GM21786 (cell line): ENCODE results near the gene ADRA1B.
A peak's percentile ranks its signal among the peaks of the same experiment; 100 is the strongest.
"Not testable (repeated sequence)": the region's sequence is repeated elsewhere in the genome, so short reads cannot be mapped to it uniquely, and the experiment has no call there.

Source experiments
- ATAC-seq: cut with Tn5 transposase; IDR thresholded peaks from one replicate; pipeline ENCODE4 v1.9.1; 2021; ENCODE audit not compliant: unreplicated experiment

ADRA1B gene

GRCh38 chr5:159965031-159965837, 49.0 kb downstream of the ADRA1B start:
- ATAC-seq: no peak

DNA sequence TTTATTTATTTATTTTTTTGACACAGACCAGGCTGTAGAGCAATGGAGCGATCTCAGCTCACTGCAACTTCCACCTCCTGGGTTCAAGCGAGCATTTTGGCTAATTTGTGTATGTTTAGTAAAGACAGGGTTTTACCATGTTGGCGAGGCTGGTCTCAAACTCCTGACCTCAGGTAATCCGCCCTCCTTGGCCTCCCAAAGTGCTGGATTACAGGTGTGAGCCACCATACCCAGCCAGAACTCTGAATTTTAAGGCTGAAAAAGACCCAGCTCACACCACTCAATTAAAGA, 49.5 kb downstream of the ADRA1B start:
- ATAC-seq: not testable (repeated sequence)

- ATAC-seq: no peak
These were observed 53.7 kb downstream of the ADRA1B start for GRCh38 chr5:159969966-159970365.

DNA sequence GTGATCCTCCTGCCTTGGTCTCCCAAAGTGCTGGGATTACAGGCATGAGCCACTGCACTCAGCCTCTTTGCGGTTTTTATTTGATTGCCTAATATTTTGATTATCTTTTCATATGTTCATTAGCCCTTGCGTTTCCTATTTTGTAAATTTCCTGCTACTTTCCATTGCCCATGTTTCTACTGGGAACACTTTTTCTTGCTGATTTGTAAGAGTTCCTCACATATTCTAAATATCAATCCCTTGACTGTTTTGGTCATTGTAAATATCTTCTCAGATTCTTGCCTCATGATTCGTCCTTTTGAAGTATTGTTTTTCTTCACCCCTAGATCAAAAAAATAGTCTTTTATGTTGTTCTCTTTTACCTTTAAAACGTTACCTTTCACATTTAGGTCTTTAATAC, 54.8 kb downstream of the ADRA1B start:
- ATAC-seq: no peak

DNA sequence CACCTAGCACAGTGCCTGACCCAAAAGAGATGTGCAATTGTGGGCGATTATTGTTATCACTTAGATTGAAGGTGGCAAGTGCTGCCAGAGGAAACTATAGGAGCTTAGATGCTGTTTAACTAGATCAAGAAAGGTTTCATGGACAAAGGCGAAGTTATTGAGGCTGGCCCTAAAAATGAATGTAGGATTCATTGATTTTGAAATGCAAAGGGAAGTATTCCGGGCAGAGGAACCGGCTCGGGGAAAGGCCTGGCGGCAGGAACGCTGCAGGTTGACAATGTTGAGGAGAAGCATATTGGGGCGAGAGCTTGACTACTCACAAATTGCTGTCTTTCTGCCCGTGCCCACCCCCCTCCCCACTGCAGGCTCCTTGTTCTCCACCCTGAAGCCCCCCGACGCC, 55.2 kb downstream of the ADRA1B start:
- no peak for ATAC-seq

DNA sequence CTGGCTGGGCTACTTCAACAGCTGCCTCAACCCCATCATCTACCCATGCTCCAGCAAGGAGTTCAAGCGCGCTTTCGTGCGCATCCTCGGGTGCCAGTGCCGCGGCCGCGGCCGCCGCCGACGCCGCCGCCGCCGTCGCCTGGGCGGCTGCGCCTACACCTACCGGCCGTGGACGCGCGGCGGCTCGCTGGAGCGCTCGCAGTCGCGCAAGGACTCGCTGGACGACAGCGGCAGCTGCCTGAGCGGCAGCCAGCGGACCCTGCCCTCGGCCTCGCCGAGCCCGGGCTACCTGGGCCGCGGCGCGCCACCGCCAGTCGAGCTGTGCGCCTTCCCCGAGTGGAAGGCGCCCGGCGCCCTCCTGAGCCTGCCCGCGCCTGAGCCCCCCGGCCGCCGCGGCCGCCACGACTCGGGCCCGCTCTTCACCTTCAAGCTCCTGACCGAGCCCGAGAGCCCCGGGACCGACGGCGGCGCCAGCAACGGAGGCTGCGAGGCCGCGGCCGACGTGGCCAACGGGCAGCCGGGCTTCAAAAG, 55.7 kb downstream of the ADRA1B start:
- ATAC-seq: no peak

DNA sequence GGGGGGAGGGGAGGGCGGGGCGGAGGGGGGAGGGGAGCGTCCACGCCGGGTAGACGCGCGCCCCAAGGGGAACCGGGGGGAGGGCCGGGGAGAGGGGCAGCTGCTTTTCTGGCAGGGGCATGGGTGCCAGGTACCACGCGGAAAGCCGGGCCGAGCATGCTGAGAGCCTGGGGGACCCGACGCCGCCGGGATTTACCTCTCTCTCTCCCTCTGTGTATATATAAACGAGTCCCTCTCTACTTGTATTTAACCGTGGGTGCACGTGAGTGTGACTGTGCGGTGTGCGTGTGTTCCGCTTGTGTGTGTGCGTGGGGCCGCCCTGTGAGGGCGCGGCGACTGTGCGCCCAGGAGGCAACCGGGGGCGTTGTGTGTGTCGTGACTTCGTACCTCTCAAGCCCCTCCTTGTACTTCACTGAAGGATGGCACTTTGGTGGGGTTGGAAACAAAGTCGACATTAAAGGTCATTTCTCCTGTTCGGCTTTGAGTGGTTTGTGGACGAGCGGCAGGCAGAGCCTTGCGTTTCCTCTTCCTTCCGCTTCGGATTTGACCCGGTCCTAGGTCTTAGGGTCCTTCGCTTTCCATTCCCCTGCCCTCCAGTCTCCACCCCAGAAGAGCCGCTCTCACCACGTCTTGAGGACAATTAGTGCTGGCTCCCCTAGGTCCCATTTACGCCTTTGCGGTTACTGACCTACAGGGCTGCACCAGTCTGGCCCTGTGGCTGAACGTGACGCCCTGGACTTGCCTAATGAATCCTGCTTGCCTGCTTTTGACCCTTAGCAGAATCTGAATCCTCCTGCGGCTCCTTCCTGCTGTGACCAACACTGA, 56.5 kb downstream of the ADRA1B start:
- no peak for ATAC-seq

DNA sequence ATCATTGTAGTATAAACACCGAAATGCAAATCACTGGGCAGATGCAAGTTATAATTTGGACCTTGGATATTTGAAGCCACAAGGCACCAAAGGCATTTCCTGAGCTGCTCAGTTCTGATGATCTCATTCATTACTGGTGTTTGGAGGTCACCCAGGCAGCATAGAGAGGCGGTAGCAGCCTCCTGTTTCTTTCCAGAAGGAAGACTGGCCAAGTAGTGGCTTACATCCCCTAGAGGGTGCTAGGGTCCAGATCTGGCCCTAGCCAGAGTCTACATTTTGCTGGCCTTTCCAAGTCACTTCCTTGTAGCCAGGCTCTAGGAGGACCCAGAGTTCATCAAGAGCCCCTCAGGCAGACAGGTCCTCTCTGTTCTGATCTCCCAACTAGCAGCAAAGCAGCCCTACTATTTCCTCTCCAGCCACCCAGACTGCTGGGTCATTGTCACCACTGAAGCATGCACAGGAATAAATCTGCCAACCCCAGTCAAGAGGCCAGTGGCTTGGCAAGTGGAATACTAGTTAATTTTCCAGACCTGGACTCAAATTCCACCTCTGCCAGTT, 59.3 kb downstream of the ADRA1B start:
- ATAC-seq: no peak

- ATAC-seq: no peak
These were observed 60.6 kb downstream of the ADRA1B start for GRCh38 chr5:159976921-159977320.

DNA sequence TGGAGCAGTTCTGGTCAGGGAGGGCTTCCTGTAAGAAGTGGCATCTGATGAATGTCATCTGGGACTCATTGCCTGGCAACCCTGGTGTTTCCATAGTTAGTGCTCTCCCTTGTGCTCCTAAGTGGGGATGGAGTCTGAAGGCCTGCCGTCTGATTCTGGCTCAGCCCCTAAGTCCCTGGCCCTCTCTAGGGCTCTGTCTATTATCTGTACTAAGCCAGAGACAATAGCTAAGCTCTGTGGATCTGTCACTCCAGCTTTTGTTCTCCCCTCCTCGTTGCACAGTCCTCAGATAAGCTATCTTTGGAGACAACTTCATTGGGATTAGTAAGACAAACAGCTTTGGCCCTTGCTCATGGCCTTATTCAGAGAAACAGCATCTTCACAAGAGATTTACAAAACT, 62.1 kb downstream of the ADRA1B start:
- no peak for ATAC-seq

- no peak for ATAC-seq
These were observed 66.3 kb downstream of the ADRA1B start for GRCh38 chr5:159982421-159983173.

DNA sequence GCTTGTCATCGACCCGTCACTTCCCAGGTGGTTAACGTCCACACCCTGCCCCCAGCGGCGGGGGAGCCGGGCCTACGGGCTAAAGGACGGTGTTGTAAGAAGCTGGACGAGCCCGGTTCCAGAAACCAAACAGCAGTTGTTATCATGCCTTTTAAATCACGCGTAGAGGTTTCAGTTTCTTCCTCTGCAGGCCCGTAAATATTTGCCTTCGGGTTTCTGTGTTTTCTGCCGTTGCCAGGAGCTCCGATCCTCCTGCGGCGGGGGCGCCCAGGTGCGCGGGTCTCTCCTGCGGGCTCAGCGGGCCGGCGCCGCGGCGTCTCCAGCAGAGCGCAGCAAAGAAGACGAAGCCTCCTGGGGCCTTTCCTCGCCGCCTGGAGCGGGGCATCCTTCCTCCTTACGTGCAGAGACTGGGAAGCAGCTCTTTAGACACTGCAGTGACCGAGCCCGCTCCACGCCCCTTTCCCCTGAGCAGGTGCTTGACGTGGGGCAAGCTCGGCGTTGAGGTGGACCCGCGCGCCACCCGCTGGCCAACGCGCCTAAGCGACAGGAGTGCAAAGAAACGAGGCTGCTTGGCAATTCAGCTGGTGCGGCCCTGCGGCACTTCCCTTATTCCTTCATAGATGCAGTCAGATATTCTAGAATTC, 70.9 kb downstream of the ADRA1B start:
- ATAC-seq: peak; percentile 87

GRCh38 chr5:159990506-159990905, 74.2 kb downstream of the ADRA1B start:
- no peak for ATAC-seq

DNA sequence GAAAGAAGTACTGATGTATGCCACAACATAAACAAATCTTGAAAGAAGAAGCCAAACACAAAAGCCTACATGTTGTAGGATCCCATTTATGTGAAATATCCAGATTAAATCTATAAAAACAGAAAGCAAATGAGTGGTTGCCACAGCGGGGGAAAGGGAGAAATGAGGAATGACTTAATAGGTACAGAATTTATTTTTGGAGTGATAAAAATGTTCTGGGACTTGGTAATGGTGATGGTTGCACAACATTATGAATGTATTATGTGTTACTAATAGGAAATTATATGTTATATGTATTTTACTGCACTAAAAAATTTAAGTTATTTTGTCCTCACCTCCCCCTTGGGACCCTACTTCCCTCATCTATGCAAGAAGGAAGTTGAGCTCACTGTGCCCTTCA, 76.3 kb downstream of the ADRA1B start:
- ATAC-seq: no peak

GRCh38 chr5:159993194-159993593, 76.9 kb downstream of the ADRA1B start:
- no peak for ATAC-seq

- ATAC-seq: no peak
These were observed 79.6 kb downstream of the ADRA1B start for GRCh38 chr5:159995907-159996306.

DNA sequence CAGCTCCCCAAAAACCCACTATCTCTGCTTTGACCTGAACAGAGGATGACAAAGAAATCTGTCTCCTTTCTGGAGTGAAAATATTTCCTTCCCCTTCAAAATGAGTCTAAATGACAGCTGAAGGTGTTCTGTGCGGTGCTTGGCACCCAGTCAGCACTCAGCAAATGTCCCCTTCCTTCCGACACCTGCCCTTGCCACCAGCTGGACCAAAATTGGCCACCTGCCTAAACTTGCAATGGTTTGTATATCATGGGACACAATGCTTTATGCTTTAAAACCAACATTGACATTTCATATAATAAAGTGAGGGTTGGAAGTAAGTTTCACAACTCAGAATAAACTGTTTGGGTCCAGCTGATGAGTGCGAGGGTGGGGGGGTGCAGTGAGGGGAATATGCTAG, 85.2 kb downstream of the ADRA1B start:
- ATAC-seq: no peak

DNA sequence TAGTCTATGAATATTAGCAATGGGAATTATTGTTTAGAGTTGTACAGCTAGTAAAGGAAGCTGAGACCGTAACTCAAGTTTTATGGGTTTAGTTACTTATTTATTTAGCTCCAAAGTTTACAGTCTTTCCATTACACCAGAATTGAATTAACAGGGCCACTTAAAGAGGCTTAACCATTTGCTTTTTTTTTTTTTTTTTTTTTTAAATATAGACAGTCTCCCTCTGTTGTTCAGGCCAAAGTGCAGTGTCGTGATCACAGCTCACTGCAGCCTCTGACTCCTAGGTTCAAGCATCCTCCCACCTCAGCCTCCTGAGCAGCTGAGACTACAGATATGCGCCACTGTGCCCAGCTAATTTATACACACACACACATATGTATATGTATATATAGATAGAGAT, 91.2 kb downstream of the ADRA1B start:
- ATAC-seq: no peak

GRCh38 chr5:160008529-160008876, 92.2 kb downstream of the ADRA1B start:
- ATAC-seq: not testable (repeated sequence)

GRCh38 chr5:160008877-160009590, 92.8 kb downstream of the ADRA1B start, which contains the start of gene TTC1:
TSS of gene TTC1 (plus strand) at chr5:160009139. CDS start at chr5:160010529, 1,390 bp downstream.
- peak; percentile 100 for ATAC-seq
